ENCODE results near the gene FHIT. TPM values are rescaled to one million over a fixed set of nuclear protein-coding genes. Genes with fewer than 3 reads are reported as not detected.

FHIT gene
- total RNA-seq, 1 donor from 2014 or later: 20.2 TPM

- DNase-seq (ENCODE audit: low spot score): no peak
- TF ChIP-seq CTCF (IDR thresholded peaks at IDR 0.05; ENCODE audit: unreplicated experiment): no peak
- Mint-ChIP-seq H3K9me3 (ENCODE audit: unreplicated experiment) (no peaks in the 10 kb centered on the region), H3K36me3 (ENCODE audit: low read depth, unreplicated experiment) (no peaks in the 10 kb centered on the region), H3K4me1 (ENCODE audit: unreplicated experiment) (peaks cover 8% of the 10 kb centered on the region), H3K4me3 (ENCODE audit: unreplicated experiment) (no peak overlapping the region), H3K27me3 (ENCODE audit: unreplicated experiment) (no peaks in the 10 kb centered on the region), H3K27ac (ENCODE audit: unreplicated experiment) (no peak overlapping the region)
Observed at GRCh38 chr3:60578936-60579335, 672.3 kb downstream of the FHIT start.

- H3K4me1 Mint-ChIP-seq (ENCODE audit: unreplicated experiment): peaks cover 7% of the 10 kb centered on the region
- no peak overlapping the region for H3K27ac Mint-ChIP-seq (ENCODE audit: unreplicated experiment)
- H3K9me3 Mint-ChIP-seq (ENCODE audit: unreplicated experiment): no peaks in the 10 kb centered on the region
- H3K27me3 Mint-ChIP-seq (ENCODE audit: unreplicated experiment): no peaks in the 10 kb centered on the region
- DNase-seq (ENCODE audit: low spot score): no peak
- H3K4me3 Mint-ChIP-seq (ENCODE audit: unreplicated experiment): no peak overlapping the region
- TF ChIP-seq CTCF (IDR thresholded peaks at IDR 0.05; ENCODE audit: unreplicated experiment): no peak
- H3K36me3 Mint-ChIP-seq (ENCODE audit: low read depth, unreplicated experiment): no peaks in the 10 kb centered on the region
Observed at GRCh38 chr3:60577601-60578000, 673.7 kb downstream of the FHIT start.

- TF ChIP-seq CTCF (IDR thresholded peaks at IDR 0.05; ENCODE audit: unreplicated experiment): no peak
- Mint-ChIP-seq H3K4me1 (ENCODE audit: unreplicated experiment) (peaks cover 5% of the 10 kb centered on the region), H3K27me3 (ENCODE audit: unreplicated experiment) (peaks cover 1% of the 10 kb centered on the region), H3K36me3 (ENCODE audit: low read depth, unreplicated experiment) (no peaks in the 10 kb centered on the region), H3K9me3 (ENCODE audit: unreplicated experiment) (no peaks in the 10 kb centered on the region), H3K27ac (ENCODE audit: unreplicated experiment) (no peak overlapping the region), H3K4me3 (ENCODE audit: unreplicated experiment) (no peak overlapping the region)
- no peak for DNase-seq (ENCODE audit: low spot score)
Observed at GRCh38 chr3:60575718-60576272, 675.5 kb downstream of the FHIT start.

- Mint-ChIP-seq H3K27ac (ENCODE audit: unreplicated experiment) (no peak overlapping the region), H3K4me1 (ENCODE audit: unreplicated experiment) (peaks cover 5% of the 10 kb centered on the region), H3K27me3 (ENCODE audit: unreplicated experiment) (peaks cover 1% of the 10 kb centered on the region)
Observed at GRCh38 chr3:60574046-60574769, 677.0 kb downstream of the FHIT start.

More at GRCh38 chr3:60574046-60574769, 677.0 kb downstream of the FHIT start:
- H3K4me3 Mint-ChIP-seq (ENCODE audit: unreplicated experiment): no peak overlapping the region
- TF ChIP-seq CTCF (IDR thresholded peaks at IDR 0.05; ENCODE audit: unreplicated experiment): no peak
- peaks cover 5% of the 10 kb centered on the region for H3K9me3 Mint-ChIP-seq (ENCODE audit: unreplicated experiment)
- no peak for DNase-seq (ENCODE audit: low spot score)
- H3K36me3 Mint-ChIP-seq (ENCODE audit: low read depth, unreplicated experiment): no peaks in the 10 kb centered on the region
